Activated naive CD8-positive, alpha-beta T cell treated with anti-CD3 and anti-CD28 coated beads, Interleukin-2, amount 10 ng/mL, durations not matched to agents 7 days and 5 days (primary cell): ENCODE results near the gene CA12. TPM values are rescaled to one million over a fixed set of nuclear protein-coding genes. Genes with fewer than 3 reads are reported as not detected.

Source experiments
- ATAC-seq: fragments of 150-1000 bp; cut with Tn5 transposase; one replicate; pipeline ENCODE4 v1.10.0; 2021; ENCODE audit warnings: low read depth, moderate library complexity
- POLR2A ChIA-PET: fragments of 350-600 bp; sonication (Branson Sonifier 250); formaldehyde crosslinking; loops from one replicate; lab custom pipeline; 2021; ENCODE audit warnings: antibody characterized with exemption; lab: Charles Lee
- DNase-seq: peaks from one replicate; pipeline ENCODE4 v3.0.0; 2021
- H3K27ac Mint-ChIP-seq: one replicate; pipeline ENCODE4 v1.8.0; 2022; ENCODE audit warnings: mild to moderate bottlenecking, mixed read lengths
- H3K27me3 Mint-ChIP-seq: one replicate; pipeline ENCODE4 v1.8.0; 2022; ENCODE audit warnings: mild to moderate bottlenecking, moderate library complexity, mixed read lengths
- H3K36me3 Mint-ChIP-seq: one replicate; pipeline ENCODE4 v1.8.0; 2021; ENCODE audit warnings: mild to moderate bottlenecking, mixed read lengths
- H3K4me1 Mint-ChIP-seq: one replicate; pipeline ENCODE4 v1.8.0; 2021; ENCODE audit warnings: mixed read lengths
- H3K4me3 Mint-ChIP-seq: one replicate; pipeline ENCODE4 v1.8.0; 2022; ENCODE audit warnings: mild to moderate bottlenecking, moderate library complexity, mixed read lengths
- H3K9me3 Mint-ChIP-seq: one replicate; pipeline ENCODE4 v1.8.0; 2021; ENCODE audit warnings: mixed read lengths
- total RNA-seq, 2 experiments: library from RNA; stranded (reverse); gene quantifications; one replicate each; pipeline ENCODE4 v1.2.3, GENCODE V29; 2021

The CA12 gene
- total RNA-seq, 2 experiments from 2014 or later: not detected

DNA sequence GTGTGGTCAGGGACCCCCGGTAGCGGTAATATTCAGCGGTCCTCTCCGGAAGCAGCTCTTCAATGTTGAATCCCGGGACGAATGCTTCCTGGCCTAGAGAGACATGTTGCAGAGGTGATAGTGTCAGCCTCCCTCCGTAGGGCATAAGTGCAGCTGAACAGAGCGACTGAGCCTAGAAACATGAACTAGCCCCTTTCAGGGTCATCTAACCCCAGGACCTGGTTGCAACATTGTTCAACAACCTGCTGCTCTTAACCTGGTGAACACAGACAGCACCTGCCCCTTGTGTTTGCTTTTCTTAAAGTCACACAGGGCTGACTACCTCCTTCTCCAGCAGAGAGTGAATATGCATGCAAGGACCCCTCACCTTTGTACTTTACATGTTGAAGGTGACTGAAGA lies 41.3 kb downstream of the CA12 start:
- POLR2A ChIA-PET: no interaction called here
- peaks cover 8% of the 10 kb centered on the region for H3K27me3 Mint-ChIP-seq
- H3K9me3 Mint-ChIP-seq: no peaks in the 10 kb centered on the region

DNA sequence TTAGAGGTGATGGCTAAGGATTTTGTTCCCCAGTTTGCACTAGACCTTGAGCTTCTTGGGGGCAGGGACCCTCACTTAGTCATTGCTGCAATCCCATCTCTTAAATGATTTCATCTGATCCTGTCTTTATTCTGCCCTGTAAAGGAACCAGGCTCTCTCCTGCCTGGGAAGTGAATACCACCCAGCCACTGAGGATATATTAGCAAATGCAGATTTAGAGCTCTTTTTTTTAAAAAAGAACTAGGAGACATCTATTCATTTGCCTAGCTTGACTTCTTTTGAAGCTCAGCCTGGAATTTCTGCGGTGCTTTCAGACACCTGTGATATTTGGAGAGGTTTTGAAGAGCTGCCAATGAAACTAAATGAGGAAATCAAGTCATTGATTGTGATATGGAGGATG lies 41.8 kb downstream of the CA12 start:
- POLR2A ChIA-PET: no interaction called here
- Mint-ChIP-seq H3K9me3 (no peaks in the 10 kb centered on the region), H3K27ac (no peak overlapping the region), H3K27me3 (peaks cover 5% of the 10 kb centered on the region), H3K36me3 (no peaks in the 10 kb centered on the region), H3K4me3 (no peak overlapping the region), H3K4me1 (peaks cover 2% of the 10 kb centered on the region)
- ATAC-seq (no peak), DNase-seq (no peak)

More for the DNA sequence above, 41.3 kb downstream of the CA12 start:
- H3K4me3 Mint-ChIP-seq: no peak overlapping the region
- ATAC-seq (no peak), DNase-seq (no peak)
- no peak overlapping the region for H3K27ac Mint-ChIP-seq
- H3K4me1 Mint-ChIP-seq: peaks cover 2% of the 10 kb centered on the region
- no peaks in the 10 kb centered on the region for H3K36me3 Mint-ChIP-seq

DNA sequence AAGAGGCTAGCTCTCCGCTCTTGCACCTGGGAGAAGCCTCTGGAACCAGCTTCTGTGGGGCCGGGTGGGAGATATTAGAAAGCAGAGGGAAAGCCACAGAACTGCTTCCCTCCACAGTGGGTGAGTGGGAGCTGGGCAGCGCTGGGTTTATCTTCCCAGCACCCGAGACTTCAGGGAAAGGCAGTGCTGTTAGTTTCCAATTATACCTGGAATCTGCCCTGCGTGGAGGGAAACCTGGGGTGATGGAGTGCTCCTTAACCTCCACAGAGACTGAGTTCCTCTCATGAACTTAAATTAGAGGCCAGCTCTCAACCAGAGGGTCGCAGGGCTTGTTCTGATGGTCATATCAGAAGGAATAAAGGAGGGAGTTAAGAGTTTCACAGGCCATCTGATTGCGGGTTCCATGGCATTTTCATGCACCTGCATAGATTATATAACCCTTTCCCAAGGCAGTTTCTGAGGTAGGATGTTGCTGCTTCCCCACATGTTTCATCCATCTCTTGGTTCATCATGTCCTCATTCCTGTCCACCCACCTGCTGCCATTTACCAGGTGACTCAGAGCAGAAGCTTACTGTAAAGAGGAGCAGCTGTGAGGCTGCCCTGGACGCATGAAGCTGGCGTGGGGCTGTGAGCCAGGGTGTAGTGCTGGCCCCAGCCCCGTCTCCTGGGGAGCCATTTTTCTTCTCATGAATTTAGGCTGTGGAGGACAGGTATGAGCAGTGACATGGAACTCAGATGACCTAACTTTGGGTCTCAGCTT lies 42.5 kb downstream of the CA12 start:
- Mint-ChIP-seq H3K4me3 (no peak overlapping the region), H3K4me1 (peaks cover 2% of the 10 kb centered on the region), H3K27me3 (peaks cover 3% of the 10 kb centered on the region), H3K36me3 (no peaks in the 10 kb centered on the region), H3K9me3 (no peaks in the 10 kb centered on the region), H3K27ac (no peak overlapping the region)
- ATAC-seq (no peak), DNase-seq (no peak)
- POLR2A ChIA-PET: no interaction called here

DNA sequence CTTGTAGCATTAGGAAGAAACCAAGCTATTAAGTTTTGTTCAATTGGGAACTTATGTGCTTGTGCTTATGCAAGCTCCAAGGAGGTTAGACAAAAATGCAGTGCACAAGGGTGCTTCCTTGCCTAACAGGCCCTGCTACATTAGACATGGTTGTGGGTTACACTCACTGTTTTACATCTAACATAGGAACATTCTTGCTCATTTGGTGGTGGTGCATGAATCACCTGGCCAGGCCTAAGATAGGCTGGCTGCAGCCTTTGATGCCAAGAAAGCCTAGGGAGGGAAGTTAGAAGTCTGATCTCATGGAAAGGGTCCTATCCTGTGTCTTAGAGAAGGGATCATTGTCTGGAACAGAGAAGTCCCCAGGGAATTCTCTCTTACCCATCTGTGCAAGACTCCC lies 43.5 kb downstream of the CA12 start:
- POLR2A ChIA-PET: no interaction called here
- Mint-ChIP-seq H3K9me3 (no peaks in the 10 kb centered on the region), H3K4me1 (peaks cover 2% of the 10 kb centered on the region), H3K36me3 (no peaks in the 10 kb centered on the region), H3K27ac (no peak overlapping the region), H3K4me3 (no peak overlapping the region), H3K27me3 (peaks cover 3% of the 10 kb centered on the region)
- ATAC-seq: no peak
- no peak for DNase-seq

DNA sequence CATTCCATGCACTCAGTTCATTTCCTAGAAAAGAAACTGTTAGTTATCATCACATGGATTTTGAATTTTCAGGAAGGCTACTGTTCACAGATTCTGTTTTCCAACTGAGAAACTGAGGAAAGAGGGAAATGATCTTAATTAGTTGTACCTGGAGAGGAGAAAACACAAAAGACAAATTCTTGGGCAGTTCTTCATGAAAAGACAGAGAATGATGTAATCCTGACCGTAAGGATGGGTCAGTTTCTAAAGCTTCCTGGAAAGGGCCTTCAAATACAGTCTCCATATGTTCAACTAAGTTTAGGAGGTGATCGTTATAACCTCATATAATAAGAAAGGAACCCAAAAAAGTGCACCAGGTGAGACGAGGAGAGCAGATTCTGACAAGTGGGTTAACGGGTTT lies 44.6 kb downstream of the CA12 start:
- POLR2A ChIA-PET: no interaction called here
- no peak overlapping the region for H3K4me3 Mint-ChIP-seq
- ATAC-seq (no peak), DNase-seq (no peak)
- no peaks in the 10 kb centered on the region for H3K4me1 Mint-ChIP-seq
- no peak overlapping the region for H3K27ac Mint-ChIP-seq
- peaks cover 3% of the 10 kb centered on the region for H3K27me3 Mint-ChIP-seq
- no peaks in the 10 kb centered on the region for H3K36me3 Mint-ChIP-seq
- H3K9me3 Mint-ChIP-seq: no peaks in the 10 kb centered on the region

DNA sequence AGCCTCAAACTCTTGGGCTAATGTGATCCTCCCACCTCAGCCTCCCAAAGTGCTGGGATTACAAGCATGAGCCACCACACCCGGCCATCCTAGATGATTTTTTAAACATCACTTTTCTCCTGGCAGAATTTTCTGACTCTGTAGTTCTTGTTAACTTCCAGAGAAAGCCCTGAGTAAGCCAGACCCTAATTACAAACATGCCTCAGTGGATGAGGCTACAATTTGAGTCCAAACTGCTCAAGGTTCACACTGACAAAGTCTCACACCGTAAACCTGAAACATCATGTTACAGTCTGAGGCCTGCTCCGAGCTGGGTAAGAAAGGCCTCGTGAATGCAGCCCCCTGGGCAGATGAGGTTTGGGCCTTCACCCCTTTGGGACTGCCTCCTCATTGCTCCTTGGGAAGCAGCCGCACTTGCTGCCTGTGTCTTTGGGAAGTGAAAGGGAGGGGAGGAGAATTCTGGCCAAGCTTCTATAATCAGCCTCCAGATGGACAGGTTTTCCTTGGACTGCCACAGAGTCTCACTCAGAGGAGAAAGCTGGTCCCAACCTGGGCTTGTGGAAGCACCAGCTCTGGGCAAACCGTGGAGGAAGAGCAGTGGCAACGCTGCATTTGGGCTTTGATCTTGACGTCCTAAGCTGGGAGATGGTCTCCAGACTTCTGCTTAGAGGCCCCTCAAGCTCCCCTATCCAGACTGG lies 46.0 kb downstream of the CA12 start:
- no peak overlapping the region for H3K27ac Mint-ChIP-seq
- H3K4me3 Mint-ChIP-seq: no peak overlapping the region
- DNase-seq: no peak
- no peak for ATAC-seq
- POLR2A ChIA-PET: no interaction called here
- H3K9me3 Mint-ChIP-seq: no peaks in the 10 kb centered on the region
- peaks cover 3% of the 10 kb centered on the region for H3K27me3 Mint-ChIP-seq
- H3K36me3 Mint-ChIP-seq: no peaks in the 10 kb centered on the region
- no peaks in the 10 kb centered on the region for H3K4me1 Mint-ChIP-seq

DNA sequence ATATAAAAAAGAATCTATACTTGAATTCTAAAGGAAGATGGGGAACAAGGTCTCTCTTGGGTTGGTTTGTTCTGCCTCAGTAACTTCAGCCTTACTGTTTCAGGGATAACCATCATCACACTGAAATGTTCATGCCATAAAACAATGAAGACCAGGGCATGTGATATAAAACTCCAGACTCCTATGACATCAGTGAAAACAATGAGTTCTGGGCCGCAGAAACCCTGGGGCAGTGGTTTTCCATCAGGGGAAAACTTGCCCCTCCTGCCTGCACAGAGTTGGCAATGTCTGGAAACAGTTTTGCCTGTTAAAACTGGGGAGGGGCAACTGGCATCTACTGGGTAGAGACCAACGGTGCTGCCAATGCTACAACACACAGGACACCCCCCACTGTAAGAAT lies 46.8 kb downstream of the CA12 start:
- DNase-seq (no peak), ATAC-seq (no peak)
- POLR2A ChIA-PET: no interaction called here
- Mint-ChIP-seq H3K9me3 (no peaks in the 10 kb centered on the region), H3K36me3 (no peaks in the 10 kb centered on the region), H3K4me1 (no peaks in the 10 kb centered on the region), H3K27me3 (peaks cover 1% of the 10 kb centered on the region), H3K27ac (no peak overlapping the region), H3K4me3 (no peak overlapping the region)

DNA sequence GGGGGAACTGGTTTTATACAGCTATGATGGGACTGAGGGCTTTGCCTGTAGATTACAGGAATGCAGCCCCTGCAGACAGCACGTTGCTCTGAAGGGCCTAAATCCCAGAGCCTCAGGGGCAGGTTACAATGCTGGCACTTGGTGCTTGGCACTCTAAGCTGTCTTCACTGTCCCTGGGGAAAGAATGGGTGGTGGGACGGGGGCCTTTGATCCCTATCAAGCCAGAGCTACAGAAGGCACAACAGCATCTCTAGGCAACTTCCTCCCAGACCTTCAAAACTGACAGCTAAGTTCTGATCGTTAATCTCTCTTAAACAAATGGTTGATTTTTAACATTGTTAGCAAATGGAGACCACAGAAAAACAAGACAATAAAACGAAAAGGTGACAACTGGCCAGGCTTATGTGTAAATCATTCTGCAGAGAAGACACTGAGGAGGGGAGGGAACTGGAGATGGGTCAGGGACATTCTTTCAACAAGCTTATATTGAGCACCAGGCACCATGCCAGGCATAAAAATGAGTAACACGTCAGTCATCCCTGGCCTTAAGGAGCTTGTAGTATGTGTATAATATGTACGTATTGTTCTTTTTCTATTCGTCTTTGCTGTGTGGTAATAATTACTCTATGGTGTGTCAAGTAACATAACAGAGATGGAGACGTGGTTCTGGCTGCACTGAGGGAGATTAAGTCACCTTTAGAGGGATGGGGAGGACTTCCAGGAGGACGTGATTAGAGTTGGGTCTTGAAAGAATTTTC lies 49.1 kb downstream of the CA12 start:
- H3K4me3 Mint-ChIP-seq: no peak overlapping the region
- H3K4me1 Mint-ChIP-seq: no peaks in the 10 kb centered on the region
- no peaks in the 10 kb centered on the region for H3K36me3 Mint-ChIP-seq
- POLR2A ChIA-PET: no interaction called here
- H3K27ac Mint-ChIP-seq: no peak overlapping the region
- ATAC-seq (no peak), DNase-seq (no peak)
- no peaks in the 10 kb centered on the region for H3K9me3 Mint-ChIP-seq
- no peaks in the 10 kb centered on the region for H3K27me3 Mint-ChIP-seq

DNA sequence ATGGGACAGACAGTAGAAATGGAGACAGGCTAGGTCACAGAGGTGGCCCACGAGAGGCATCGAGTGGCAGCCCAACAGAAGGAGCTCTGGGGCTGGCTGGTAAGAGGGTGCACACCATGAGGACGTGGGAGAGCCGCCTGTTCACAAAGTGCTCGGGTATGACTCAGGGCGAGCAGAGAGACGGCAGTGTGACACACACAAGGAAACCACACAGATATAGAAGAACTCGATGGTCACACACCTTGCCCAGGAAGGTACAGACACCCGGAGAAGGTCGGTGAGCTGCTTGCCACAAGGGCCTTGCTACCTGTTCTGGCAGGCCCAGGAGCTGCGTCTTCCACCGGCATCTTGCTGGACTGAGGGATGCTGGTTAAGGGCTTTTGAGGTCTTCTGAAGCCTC lies 50.2 kb downstream of the CA12 start:
- no peaks in the 10 kb centered on the region for H3K36me3 Mint-ChIP-seq
- H3K27ac Mint-ChIP-seq: no peak overlapping the region
- POLR2A ChIA-PET: interaction anchor here (0.6 kb wide), 1 partner anchor 122 kb away, joined by 3 read pairs; no protein-coding TSS in a partner anchor
- ATAC-seq (no peak), DNase-seq (no peak)
- H3K4me1 Mint-ChIP-seq: no peaks in the 10 kb centered on the region
- no peaks in the 10 kb centered on the region for H3K27me3 Mint-ChIP-seq
- no peak overlapping the region for H3K4me3 Mint-ChIP-seq
- no peaks in the 10 kb centered on the region for H3K9me3 Mint-ChIP-seq

DNA sequence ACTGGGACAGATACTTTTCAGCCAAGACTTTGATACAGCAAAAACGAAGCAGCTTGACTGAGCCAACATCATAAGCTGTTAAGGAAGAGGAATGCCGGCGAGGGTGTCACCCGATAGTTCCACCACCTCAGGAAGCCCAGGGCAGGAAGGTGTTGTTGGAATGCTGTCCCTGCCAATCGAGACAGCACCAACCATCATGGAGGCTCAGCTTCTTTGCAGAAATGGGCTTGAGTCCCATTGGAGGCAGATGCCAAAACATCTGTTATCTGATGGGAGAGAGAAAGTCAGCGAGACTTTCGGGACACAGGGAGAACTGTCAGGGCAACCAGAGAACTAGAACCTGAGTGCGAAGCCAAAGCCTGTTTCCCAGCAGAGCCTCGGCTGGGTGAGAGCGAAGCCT lies 50.7 kb downstream of the CA12 start:
- POLR2A ChIA-PET: no interaction called here
- H3K4me3 Mint-ChIP-seq: no peak overlapping the region
- H3K27ac Mint-ChIP-seq: no peak overlapping the region
- no peak for DNase-seq
- H3K9me3 Mint-ChIP-seq: no peaks in the 10 kb centered on the region
- no peak for ATAC-seq
- H3K27me3 Mint-ChIP-seq: no peaks in the 10 kb centered on the region
- H3K36me3 Mint-ChIP-seq: no peaks in the 10 kb centered on the region
- no peaks in the 10 kb centered on the region for H3K4me1 Mint-ChIP-seq

DNA sequence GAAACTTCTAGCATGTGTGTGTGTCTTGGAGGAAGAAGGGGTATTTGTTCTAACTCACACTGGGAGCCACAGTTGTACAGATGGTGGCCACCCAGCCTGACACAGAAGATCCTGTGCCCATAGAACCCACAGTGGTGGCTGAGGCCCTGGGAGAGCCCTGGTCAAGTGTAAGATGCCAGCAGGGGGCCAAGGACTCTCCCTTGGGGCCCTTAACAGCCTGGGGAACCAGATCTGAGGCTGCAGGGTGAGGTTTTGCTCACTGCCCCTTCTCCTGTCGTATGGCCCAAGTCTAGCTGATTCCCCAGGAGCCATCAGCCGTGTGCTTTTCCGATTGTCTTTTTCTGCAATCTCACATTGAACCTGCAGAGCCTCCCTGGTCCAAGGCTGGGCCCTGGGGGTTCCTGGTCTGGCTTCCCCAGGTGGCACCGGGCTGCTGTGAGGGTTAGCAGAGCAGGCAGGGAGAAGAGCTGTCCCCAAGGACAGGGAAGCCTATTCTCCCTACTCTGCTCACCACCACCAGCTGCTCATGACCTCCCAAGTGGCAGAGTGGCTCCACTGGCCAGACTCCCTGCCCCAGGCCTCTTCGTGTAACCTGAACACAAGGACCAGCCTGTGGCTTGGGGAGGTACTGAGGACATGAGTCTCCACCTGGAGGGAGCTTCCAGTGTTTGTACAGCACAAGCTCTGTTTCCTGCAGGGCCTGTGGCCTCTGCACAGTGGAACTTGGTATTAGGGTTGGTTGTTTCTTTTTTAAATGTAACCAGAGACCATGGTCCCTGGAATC lies 51.9 kb downstream of the CA12 start:
- no peak overlapping the region for H3K4me3 Mint-ChIP-seq
- no peaks in the 10 kb centered on the region for H3K4me1 Mint-ChIP-seq
- H3K36me3 Mint-ChIP-seq: no peaks in the 10 kb centered on the region
- peaks cover 3% of the 10 kb centered on the region for H3K27me3 Mint-ChIP-seq
- no peaks in the 10 kb centered on the region for H3K9me3 Mint-ChIP-seq
- ATAC-seq (no peak), DNase-seq (no peak)
- POLR2A ChIA-PET: no interaction called here
- no peak overlapping the region for H3K27ac Mint-ChIP-seq

DNA sequence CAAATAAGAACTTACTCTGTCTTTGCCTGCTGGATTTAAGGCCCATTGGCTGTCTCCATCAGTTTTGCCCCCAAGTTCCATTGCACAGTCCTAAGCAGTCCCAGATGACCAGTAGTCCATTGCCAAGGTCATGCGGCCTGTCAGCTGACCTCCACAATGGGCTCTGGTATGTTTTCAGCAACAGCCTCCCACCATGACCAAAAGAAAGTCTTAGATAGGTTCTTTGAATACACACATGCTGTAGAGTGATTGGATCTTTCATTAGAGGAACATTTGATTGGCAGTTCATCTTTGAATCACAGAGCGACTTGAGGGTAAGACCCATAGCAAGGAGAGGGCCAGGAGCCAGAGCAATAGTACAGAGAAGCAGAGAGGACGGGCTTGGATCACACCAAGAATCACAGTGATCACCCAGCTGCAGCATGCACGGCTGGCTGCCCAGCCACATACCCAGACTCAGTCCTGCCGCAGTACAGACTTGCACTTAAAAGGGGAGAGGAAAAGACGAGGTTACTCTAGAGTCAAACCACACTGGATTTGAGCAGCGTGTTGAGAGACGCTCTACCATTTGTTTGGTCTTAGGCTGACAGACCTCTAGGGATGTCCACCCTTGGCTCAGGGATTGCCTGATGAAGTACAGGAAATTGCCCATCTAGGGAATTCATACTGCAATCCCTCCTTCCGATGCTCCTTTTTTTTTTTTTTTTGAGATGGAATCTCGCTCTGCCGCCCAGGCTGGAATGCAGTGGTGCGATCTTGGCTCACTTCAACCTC lies 53.8 kb downstream of the CA12 start:
- H3K27ac Mint-ChIP-seq: no peak overlapping the region
- H3K4me1 Mint-ChIP-seq: no peaks in the 10 kb centered on the region
- ATAC-seq: no peak
- H3K36me3 Mint-ChIP-seq: no peaks in the 10 kb centered on the region
- POLR2A ChIA-PET: no interaction called here
- H3K9me3 Mint-ChIP-seq: no peaks in the 10 kb centered on the region
- H3K4me3 Mint-ChIP-seq: no peak overlapping the region
- no peak for DNase-seq
- peaks cover 7% of the 10 kb centered on the region for H3K27me3 Mint-ChIP-seq
